Heart left ventricle (tissue), 16 donors: ENCODE results near the gene ARL2BP. TPM values are rescaled to one million over a fixed set of nuclear protein-coding genes. Genes with fewer than 3 reads are reported as not detected.
"Not testable (repeated sequence)": the region's sequence is repeated elsewhere in the genome, so short reads cannot be mapped to it uniquely, and the experiment has no call there.

ENCODE experiments used
- ATAC-seq, 4 donors: fragments of 200-7000 bp; cut with Tn5 transposase; one replicate each; pipeline ENCODE4 v1.9.1; 2020 to 2022; ENCODE audit warnings: moderate library complexity in 4 of 4, mild to moderate bottlenecking in 3 of 4, moderate number of reproducible peaks in 1 of 4
- DNase-seq, 5 donors: peaks; one replicate each; pipeline ENCODE4 v3.0.0-alpha.2; 2020
- H3K27ac ChIP-seq, 12 donors: fragments of 200-600 bp; sonication (generic) in 4 of 12; one replicate each; pipeline versions ENCODE4 v1.5.0 to v1.8.0; 2016 to 2022; ENCODE audit warnings: mild to moderate bottlenecking in 2 of 12
- H3K27me3 ChIP-seq, 9 donors: fragments of 200-600 bp; sonication (generic) in 2 of 9; one replicate each; pipeline versions ENCODE4 v1.5.1 to v1.8.0; 2016 to 2022; ENCODE audit warnings: mild to moderate bottlenecking in 3 of 9
- H3K36me3 ChIP-seq, 9 donors: fragments of 200-600 bp; sonication (generic) in 2 of 9; one replicate each; pipeline versions ENCODE4 v1.5.0 to v1.8.0; 2018 to 2022; ENCODE audit warnings: mild to moderate bottlenecking in 2 of 9
- H3K4me1 ChIP-seq, 12 donors: fragments of 200-600 bp; sonication (generic) in 4 of 12; one replicate each; pipeline versions ENCODE4 v1.5.0 to v1.8.0; 2016 to 2022; ENCODE audit warnings: mild to moderate bottlenecking in 3 of 12
- H3K4me3 ChIP-seq, 12 donors: fragments of 200-600 bp; sonication (generic) in 4 of 12; one replicate each; pipeline versions ENCODE4 v1.5.0 to v1.8.0; 2017 to 2022; ENCODE audit warnings: mild to moderate bottlenecking in 9 of 12, moderate library complexity in 4 of 12
- H3K9me3 ChIP-seq, 12 donors: fragments of 200-600 bp; sonication (generic) in 4 of 12; one replicate each; pipeline versions ENCODE4 v1.5.0 to v1.8.0; 2016 to 2022; ENCODE audit warnings: mild to moderate bottlenecking in 1 of 12
- CTCF ChIP-seq, 12 donors: fragments of 200-600 bp; sonication (generic) in 4 of 12; IDR thresholded peaks; one replicate each; pipeline versions ENCODE4 v1.5.0 to v1.8.0; 2018 to 2022; ENCODE audit warnings: antibody characterized with exemption in 12 of 12, mild to moderate bottlenecking in 5 of 12
- POLR2A ChIP-seq, 2 donors: fragments of 450-650 bp; IDR thresholded peaks; one replicate each; pipeline ENCODE4 v1.6.1; 2017; ENCODE audit warnings: antibody characterized with exemption in 2 of 2, mild to moderate bottlenecking in 2 of 2, moderate library complexity in 2 of 2
- WGBS, 4 donors: extraction: QIAGEN DNeasy Blood & Tissue Kit in 2 of 4; methylation state at CpG; one replicate each; pipeline versions ENCODE4 v1.1.5 to v1.1.7; 2013 to 2018; 5-methylcytosine and 5-hydroxymethylcytosine counted together
- intact Hi-C, 10 donors: fragments of 100-400 bp; cut with DNase I; formaldehyde crosslinking; loops; one replicate each; pipeline versions ENCODE4 v1.11.1 to v1.14.2; 2022
- polyA plus RNA-seq, 2 donors: library from polyadenylated mRNA; stranded (reverse); fragments of 200-250 nt; gene quantifications; one replicate each; pipeline ENCODE4 v1.2.3, GENCODE V29; 2013
- total RNA-seq, 9 donors: library from RNA; depleted of rRNA in 2 of 9; stranded (reverse); fragments of >200 nt in 2 of 9; fragmentation: NEBNext Ultra II Directional in 3 of 9; extraction: Animal tissue kit (Norgen Biotek cat#: 25700) in 3 of 9; gene quantifications; one replicate each; pipeline versions ENCODE4 v1.1.0 to v1.2.4, GENCODE V29; 2016 to 2023
- donor health status: ischemic (EF 13 %, LVEDD 7.1; RV severe dilation, severe dysfunction).
- donor health status: healthy with polysubstance abuse.
- donor health status: DM: no; HTN: yes; CAD: no.
- donor health status: DM: no; HTN: no; CAD: no.
- donor health status: ischemic (EF 25% LVEDD 6.9; RV normal size, moderate dysfunction).
- donor health status: ischemic (EF 25% LVEDD 5.7; RV mildly dilated, moderate dysfunction).
- donor health status: healthy.
- donor health status: DM: yes; HTN: yes; CAD: no.
- donor health status: ischemic (EF 35%, LVEDD 5.7; RV mildly dilated, moderate dysfunction).
- donor health status: nonischemic (EF 11% LVEDD 7.7; RV severe dilation, severe dysfunction).
- donor health status: DM: yes; HTN: yes; CAD: no.
- donor health status: PGD.
- donor health status: ischemic (EF 29% LVEDD 5.4; RV normal size, mild dysfunction).
- donor health status: nonischemic (EF 23%, LVEDD 6.1; RV moderate dilation, normal function).

Gene ARL2BP
- total and polyA plus RNA-seq, 11 donors: 40.3 to 83.5 (median 52.1) TPM

DNA sequence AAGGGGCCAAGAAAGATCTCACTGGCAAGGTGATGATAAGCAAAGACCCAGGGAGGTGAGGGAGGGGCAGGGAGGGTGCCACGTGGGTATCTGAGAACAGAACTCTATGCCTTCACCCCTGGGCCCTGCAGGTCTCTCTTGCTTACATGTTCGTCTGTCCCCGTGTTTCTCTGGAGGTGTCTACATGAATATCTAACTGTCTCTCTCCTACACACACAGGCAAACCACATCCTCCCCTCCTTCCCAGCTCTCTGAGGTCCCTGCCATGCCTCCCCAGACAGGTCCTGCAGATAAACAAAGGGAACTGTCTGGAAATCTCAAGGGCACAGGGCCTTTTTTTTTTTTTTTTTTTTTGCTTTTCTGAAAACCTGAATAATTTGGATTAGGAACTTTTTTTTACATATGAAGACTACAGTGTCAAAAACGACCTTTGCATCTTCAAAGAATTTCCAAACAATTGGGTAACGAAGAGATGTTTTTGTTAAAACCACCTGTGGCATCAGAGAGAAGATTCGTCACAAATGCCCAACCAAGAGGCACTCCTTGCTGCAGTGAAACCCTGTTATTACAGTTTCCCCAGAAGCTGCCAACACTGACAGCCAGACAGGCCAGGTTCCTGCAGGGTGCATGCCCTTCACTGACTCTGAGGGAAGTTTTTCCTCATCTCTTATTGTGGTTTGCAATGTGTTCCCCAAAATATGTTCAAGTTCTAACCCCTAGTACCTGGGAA, 21.6 kb downstream of the ARL2BP start:
- WGBS, 4 donors: 32 to 54% (median 49%) methylated on average over 6 of the region's 6 CpGs
- H3K4me3 ChIP-seq: peak overlapping the region in 3 of 12 donors; percentile 3 to 15 (median 10)
- peaks cover 0 to 46% (median 22%) of the 10 kb centered on the region in 12 donors for H3K4me1 ChIP-seq
- H3K27me3 ChIP-seq: no peaks in the 10 kb centered on the region
- DNase-seq: peak in 1 of 5 donors; percentile 19
- peak overlapping the region; percentile 37 to 82 (median 72) for H3K27ac ChIP-seq
- TF ChIP-seq CTCF (IDR thresholded peaks at IDR 0.05) (no peak), POLR2A (IDR thresholded peaks at IDR 0.05) (no peak)
- ATAC-seq: peak; percentile 2 to 28 (median 10)
- H3K9me3 ChIP-seq: no peaks in the 10 kb centered on the region
- intact Hi-C loops: no loop called here
- H3K36me3 ChIP-seq: no peaks in the 10 kb centered on the region

DNA sequence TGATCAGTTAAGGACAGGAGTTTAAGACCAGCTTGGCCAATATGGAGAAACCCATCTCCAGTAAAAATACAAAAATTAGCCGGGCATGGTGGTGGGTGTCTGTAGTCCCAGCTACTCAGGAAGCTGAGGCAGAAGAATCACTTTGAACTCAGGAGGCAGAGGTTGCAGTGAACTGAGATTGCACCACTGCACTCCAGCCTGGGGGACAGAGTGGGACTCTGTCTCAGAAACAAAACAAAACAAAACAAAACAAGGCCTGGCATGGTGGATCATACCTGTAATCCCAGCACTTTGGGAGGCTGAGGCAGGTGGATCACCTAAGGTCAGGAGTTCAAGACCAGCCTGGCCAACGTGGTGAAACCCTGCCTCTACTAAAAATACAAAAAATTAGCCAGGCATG, 22.3 kb downstream of the ARL2BP start:
- 41 to 72% (median 61%) methylated on average over 2 of the region's 2 CpGs for whole genome bisulfite sequencing, 4 donors
- Histone ChIP-seq H3K4me1 (peaks cover 0 to 46% (median 22%) of the 10 kb centered on the region in 12 donors), H3K27ac (peak overlapping the region in 11 of 12 donors; percentile 8 to 82 (median 71))
- H3K9me3 ChIP-seq, H3K4me3 ChIP-seq, H3K27me3 ChIP-seq, intact Hi-C loops, H3K36me3 ChIP-seq, ATAC-seq: not testable (repeated sequence)
- DNase-seq: peak in 1 of 5 donors; percentile 9

DNA sequence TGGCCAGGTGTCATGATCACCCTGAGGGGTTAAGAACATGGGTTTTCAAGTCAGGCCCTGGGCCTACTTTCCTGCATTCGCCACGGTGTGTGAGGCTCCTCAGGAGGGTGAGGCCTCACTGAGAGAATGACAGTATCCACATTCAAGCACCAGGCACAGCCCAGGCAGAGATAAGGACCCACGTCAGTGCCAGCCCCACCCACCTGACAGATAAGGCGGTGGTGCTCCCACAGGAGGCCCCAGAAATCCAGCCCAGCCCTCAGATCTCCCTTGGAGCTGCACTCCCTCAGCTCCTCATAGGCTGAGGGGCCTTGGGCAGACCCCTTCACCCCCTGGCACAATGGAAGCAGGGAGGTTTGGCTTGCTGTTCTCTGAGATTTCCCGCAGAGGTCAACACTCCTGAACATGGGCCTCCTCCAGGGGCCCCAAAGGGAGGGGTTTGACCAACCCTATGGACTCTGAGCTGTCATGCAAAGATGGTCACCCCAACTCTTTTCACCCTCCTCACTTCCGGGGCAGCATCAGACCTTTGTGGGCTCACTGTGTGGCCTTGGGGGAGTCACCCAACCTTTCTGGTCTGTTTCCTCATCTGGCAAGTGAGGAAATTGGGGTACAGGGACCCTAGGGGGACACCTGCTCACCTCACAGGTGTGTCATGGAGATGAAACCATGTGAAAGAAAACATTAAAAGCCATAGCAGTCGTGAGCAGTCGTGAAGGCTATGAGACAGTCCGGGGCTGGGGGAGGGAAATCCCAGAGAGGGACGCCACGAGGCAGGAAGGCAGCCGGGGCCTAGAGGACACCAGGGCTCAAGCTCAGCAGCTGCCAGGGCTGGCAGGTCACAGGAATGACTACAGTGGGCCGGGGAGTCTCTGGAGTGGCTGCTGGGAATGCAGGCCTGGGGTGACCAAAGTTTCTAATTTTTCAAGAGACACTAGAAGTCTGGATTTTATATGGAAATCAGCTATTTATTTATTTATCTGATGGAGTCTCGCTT, 24.0 kb downstream of the ARL2BP start:
- intact Hi-C loops: no loop called here
- TF ChIP-seq CTCF (IDR thresholded peaks at IDR 0.05): no peak
- peak in 1 of 2 donors; percentile 52 for TF ChIP-seq POLR2A (IDR thresholded peaks at IDR 0.05)
- Histone ChIP-seq H3K27me3 (no peaks in the 10 kb centered on the region), H3K36me3 (no peaks in the 10 kb centered on the region), H3K4me3 (no peak overlapping the region), H3K4me1 (peaks cover 0 to 46% (median 22%) of the 10 kb centered on the region in 12 donors), H3K27ac (peak overlapping the region in 11 of 12 donors; percentile 31 to 82 (median 71)), H3K9me3 (no peaks in the 10 kb centered on the region)
- peak; percentile 69 to 89 (median 86) for ATAC-seq
- DNase-seq: peak; percentile 64 to 88 (median 76)
- whole genome bisulfite sequencing, 4 donors: 41 to 49% (median 46%) methylated on average over 13 to 14 of the region's 14 CpGs

GRCh38 chr16:57270221-57271062, 25.4 kb downstream of the ARL2BP start:
- intact Hi-C loops: no loop called here
- Histone ChIP-seq H3K9me3 (no peaks in the 10 kb centered on the region), H3K4me1 (peaks cover 0 to 43% (median 22%) of the 10 kb centered on the region in 12 donors), H3K36me3 (no peaks in the 10 kb centered on the region), H3K27ac (no peak overlapping the region), H3K4me3 (no peak overlapping the region), H3K27me3 (no peaks in the 10 kb centered on the region)
- 74 to 87% (median 84%) methylated on average over 21 to 25 of the region's 25 CpGs for WGBS, 4 donors
- TF ChIP-seq CTCF (IDR thresholded peaks at IDR 0.05) (no peak), POLR2A (IDR thresholded peaks at IDR 0.05) (no peak)
- ATAC-seq: no peak
- DNase-seq: peak in 1 of 5 donors; percentile 25
